ENCODE data around the gene RAPGEF1.

The RAPGEF1 gene

GRCh38 chr9:131641618-131642495 is 98.0 kb downstream of the RAPGEF1 start:
- peak; percentile 54 for DNase-seq

- no peak for DNase-seq
Observed at GRCh38 chr9:131640438-131641137, 99.3 kb downstream of the RAPGEF1 start.

- no peak for DNase-seq
Observed at GRCh38 chr9:131639769-131640437, 100.0 kb downstream of the RAPGEF1 start.

DNA sequence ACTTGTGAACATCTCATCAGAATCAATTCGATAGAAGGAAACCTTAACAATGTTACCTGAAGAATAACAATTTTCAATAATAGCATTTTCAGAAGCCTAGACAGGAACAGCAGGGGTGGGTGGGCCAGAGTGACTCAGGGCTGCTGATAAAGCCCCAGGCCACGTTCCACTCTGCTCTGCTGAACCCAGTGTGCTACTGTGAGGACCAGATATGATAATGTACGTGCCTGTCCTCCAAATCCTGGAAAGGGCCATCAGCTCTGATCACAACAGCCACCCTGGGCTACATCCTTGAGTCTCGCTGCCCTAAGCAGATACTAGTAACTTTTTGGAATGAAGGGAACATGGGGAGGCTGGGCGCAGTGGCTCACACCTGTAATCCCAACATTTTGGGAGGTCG is 103.3 kb downstream of the RAPGEF1 start:
- DNase-seq, result no peak

DNA sequence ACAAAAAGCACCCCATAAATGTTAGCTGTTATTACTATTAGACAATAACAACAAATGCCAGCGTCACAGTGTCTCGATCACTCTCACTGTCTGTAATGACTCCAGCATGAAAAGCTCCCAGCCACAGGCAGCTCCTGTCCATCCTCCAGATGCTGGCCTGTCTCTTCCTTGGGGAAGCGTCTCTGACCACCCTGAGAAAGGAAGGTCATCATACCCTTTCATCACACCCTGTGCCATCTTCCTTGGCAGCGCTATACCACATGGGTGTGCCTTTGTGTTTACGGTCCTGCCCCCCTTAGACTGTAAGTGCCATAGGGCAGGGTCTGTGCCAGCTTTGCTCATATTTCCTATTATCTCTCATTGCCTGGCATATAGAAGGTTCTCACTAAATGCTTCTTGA is 104.0 kb downstream of the RAPGEF1 start:
- DNase-seq, result no peak

GRCh38 chr9:131635285-131635684 is 104.6 kb downstream of the RAPGEF1 start:
- DNase-seq, result peak; percentile 23

GRCh38 chr9:131633491-131634031 is 106.3 kb downstream of the RAPGEF1 start:
- no peak for DNase-seq

GRCh38 chr9:131631306-131631705 is 108.6 kb downstream of the RAPGEF1 start:
- no peak for DNase-seq

DNA sequence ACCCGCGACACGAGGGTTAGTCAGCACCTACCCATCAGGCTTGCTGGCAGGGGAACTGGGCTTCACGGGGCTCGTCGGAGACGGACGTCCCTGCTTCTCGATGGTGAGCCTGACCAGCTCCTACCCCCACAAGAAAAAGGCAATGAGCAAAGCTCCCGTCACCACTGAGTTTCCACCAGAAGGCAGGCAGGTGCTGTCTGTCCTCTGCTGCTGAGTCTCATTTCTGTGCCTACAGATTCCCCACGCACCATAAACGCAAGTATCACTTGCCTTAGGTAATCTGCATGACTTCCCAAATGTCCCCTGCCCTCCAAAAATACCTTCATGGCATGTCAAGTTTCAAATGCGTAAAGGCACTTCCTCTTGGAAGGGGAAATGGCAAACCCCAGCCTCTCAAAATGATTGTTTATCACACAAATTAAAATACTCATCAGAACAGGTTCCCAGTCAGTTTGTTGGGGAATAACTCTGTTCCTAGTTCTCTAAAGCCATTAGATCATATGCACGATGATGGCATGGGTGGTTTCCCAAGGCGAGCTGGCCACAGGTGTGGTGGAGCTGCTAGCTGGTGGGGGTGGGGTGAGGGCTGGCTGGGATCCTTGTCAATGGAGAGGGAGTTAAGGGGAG is 109.6 kb downstream of the RAPGEF1 start:
- DNase-seq, result no peak

DNA sequence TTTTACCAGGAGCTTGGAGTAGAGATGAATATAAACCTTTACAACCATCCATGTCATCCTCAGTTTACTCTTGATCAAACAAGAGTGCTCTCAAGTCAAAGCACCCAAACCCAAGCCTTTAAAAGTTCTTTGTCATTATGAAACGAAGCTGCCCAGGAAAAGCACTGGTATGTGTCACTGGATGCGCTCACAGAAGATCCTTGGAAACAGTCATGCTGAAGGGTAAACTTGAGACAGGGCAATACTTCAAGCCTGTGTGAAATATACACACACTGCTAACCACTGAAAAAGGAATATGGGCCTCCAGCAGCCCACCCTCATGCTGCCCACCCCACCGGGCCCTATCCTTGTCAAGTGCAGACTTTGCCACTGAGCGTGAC is 110.1 kb downstream of the RAPGEF1 start:
- no peak for DNase-seq

- DNase-seq, result no peak
Observed at GRCh38 chr9:131629226-131629500, 110.7 kb downstream of the RAPGEF1 start.

GRCh38 chr9:131628459-131629225 is 111.2 kb downstream of the RAPGEF1 start:
- DNase-seq, result no peak

DNA sequence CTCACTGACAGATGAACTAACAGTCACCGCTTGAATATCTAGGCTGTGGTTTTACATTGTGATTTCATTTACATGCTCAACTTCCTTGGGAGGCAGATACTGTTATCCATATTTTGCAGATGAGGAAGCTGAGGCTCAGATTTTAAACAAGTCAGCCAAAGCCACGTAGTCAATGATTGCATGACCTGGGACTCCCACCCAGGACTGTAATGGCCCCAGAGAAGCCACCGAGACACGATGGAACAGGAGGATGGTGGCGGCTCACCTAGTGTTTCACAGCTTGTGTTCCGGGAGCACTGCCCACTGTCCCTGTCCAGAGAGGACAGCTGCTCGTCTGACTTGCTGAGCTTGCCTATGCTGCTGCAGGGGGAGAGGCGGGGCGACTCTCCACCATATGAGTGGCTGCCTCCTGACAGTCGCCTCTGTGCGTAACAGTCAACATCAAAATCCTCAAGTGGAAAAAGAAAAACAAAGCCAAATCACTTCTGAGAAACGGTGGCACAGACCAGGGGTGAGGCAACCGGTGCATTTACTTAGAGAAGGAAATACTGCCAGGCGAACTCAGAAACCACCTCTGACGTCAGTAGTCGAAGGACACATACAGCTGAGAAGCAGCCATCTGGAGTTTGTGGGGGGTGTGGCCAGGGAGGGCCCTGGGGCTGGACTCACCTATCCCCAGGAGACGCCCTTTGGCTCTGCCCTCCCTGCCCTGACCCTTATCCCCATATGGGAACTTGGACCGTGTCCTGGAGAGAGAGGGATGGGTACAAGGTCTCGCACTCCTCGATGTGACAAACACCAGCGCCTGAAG is 112.0 kb downstream of the RAPGEF1 start:
- DNase-seq, result no peak

DNA sequence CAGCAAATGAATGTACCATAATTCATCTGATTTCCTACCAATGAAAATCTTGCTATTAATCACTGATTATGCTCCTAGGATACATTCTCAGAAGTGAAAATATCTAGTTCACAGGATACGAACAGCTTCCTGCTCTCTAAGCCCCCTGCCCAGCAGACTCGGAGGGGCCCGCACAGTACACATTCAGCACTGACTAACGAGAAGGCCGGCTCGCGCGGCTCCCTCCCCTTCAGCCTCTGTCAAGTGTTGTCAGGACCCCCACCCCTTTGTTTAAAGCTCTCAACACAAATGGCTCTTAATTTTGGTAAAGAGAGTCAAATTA is 112.6 kb downstream of the RAPGEF1 start:
- no peak for DNase-seq

DNA sequence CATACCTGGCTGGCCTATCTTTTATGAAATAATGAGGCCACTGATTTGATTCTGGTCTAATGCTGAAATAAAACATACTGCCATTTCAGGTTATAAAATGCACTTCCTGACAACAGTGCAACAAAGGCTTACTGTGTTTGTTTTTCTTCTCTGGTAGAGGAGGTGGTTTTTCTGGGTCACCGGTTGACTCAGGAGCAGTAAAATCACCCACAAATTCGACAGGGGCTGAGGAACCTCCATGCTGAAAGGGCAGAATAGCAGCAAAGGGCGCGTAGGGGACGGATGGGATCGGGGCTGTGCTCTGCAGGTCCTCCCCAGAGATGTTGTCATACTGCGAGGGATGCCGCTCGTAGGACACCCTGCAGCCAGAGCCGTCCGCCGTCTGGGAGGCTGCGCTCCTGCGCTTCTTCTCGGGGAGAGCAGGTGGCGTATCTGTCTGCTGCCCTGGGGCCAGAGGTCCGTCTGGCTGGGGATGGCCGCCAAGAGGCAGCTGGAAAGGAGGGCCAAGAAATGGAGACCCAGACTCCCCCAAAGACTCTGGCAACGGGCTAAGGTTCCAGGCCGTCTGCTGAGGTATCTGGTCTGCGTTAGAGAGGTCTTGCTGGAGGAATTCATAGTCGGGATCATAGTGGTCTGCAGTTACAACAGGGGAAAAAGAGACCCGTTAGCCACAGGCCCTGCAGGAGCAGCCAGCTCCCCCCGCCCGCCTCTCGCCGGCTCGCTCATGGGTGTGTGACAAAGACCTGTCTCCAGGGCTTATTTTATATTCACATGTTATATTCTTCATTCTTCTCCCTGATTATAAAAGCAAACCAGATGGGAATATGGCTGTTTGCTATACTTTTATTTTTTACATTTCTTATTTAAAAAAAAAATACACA is 113.8 kb downstream of the RAPGEF1 start:
- DNase-seq, result no peak

- no peak for DNase-seq
Observed at GRCh38 chr9:131625508-131625787, 114.4 kb downstream of the RAPGEF1 start.

DNA sequence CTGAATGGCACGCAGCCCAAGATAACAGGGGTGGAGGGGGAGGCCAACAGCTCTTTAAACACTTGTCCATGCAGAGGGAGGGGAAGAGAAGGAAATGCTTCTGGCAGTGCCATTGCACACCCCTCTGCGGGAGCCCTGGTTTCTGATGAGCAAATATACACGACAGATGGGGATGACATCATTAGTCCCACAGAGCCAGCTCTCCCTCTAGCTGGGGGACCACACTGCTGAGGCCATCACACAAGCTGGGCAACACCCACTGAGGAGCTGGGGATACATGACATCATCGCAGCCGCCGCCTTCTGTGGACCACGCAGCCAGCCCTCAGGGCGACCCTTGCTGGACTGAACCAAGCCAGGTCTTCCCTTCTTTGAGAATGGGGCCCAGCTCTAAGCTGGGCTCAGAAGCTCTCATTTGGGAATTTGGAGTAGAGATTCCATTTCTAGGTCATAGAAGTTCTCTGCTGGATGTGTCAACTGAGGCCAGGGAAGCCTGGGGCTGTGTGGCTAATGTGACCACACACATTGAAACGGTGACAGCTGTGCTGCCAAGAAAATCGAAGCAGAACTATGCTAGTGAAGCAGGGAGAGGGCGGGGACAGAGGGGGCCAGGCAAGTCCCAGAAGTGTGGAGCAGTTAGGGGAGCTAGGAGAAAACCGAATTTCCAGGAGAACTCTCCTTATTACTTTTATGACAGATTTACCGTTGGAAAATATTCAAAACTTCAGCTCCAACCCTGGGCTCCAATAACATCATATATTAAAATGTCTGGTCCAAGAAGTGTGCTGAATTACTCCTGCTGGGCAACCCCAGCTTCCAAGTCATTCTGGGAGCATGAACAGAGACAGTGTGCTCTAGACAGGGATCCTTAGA is 115.0 kb downstream of the RAPGEF1 start:
- DNase-seq, result no peak

- DNase-seq, result no peak
Observed at GRCh38 chr9:131623655-131624330, 116.1 kb downstream of the RAPGEF1 start.

DNA sequence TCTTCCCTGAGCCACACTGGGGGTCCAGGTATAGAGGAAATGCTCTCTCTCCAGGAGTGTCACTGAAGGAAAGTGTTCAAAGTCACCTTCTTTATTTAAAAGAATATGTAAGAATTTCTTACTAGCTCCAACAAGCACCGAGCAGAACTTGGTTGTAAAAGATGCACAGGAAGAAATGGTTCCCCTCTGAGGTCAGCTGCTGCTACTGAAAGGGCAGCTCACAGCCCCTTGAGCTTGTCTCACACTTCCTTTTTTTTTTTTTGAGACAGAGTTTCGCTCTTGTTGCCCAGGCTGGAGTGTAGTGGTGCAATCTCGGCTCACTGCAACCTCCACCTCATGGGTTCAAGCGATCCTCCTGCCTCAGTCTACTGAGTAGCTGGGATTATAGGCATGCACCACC is 117.4 kb downstream of the RAPGEF1 start:
- no peak for DNase-seq

Measured in midbrain (tissue), 1 donor.